WTC11 (cell line): ENCODE data around the gene SLC37A1.

ENCODE experiments used
- HMGA2 ChIP-seq: fragments of 250-450 bp; sonication (Bioruptor Pico); IDR thresholded peaks from 2 replicates; pipeline ENCODE4 v1.4.0; 2021; ENCODE audit warnings: mild to moderate bottlenecking, moderate library complexity
- SMAD4 ChIP-seq: sonication (generic); formaldehyde crosslinking; IDR thresholded peaks from 2 replicates; pipeline ENCODE4 v1.8.0; 2022; ENCODE audit warnings: mild to moderate bottlenecking, missing genetic modification reagents
- TP53 ChIP-seq: sonication (generic); formaldehyde crosslinking; IDR thresholded peaks from 2 replicates; pipeline ENCODE4 v1.8.1; 2023; ENCODE audit warnings: mild to moderate bottlenecking, missing genetic modification reagents
- ZNF121 ChIP-seq: sonication (generic); formaldehyde crosslinking; IDR thresholded peaks from 2 replicates; pipeline ENCODE4 v1.8.0; 2023; ENCODE audit warnings: missing genetic modification reagents
- ZNF138 ChIP-seq: sonication (generic); formaldehyde crosslinking; conservative IDR thresholded peaks from 2 replicates; pipeline ENCODE4 v1.8.1; 2022; ENCODE audit warnings: mild to moderate bottlenecking, moderate library complexity, missing genetic modification reagents
- TF ChIP-seq, protein P1 (sequence below): sonication (generic); formaldehyde crosslinking; IDR thresholded peaks from 2 replicates; pipeline ENCODE4 v1.8.0; 2022; ENCODE audit warnings: mild to moderate bottlenecking, missing genetic modification reagents
- TF ChIP-seq, protein P2 (sequence below): sonication (generic); formaldehyde crosslinking; IDR thresholded peaks from 2 replicates; pipeline ENCODE4 v1.8.1; 2023; ENCODE audit warnings: mild to moderate bottlenecking, missing genetic modification reagents
- TF ChIP-seq, protein P3 (sequence below): sonication (generic); formaldehyde crosslinking; IDR thresholded peaks from 2 replicates; pipeline ENCODE4 v1.8.0; 2023; ENCODE audit warnings: missing genetic modification reagents
- TF ChIP-seq, protein P4 (sequence below): sonication (generic); formaldehyde crosslinking; IDR thresholded peaks from 2 replicates; pipeline ENCODE4 v1.8.1; 2023; ENCODE audit warnings: mild to moderate bottlenecking, missing genetic modification reagents
- TF ChIP-seq, protein P5 (sequence below): sonication (generic); formaldehyde crosslinking; conservative IDR thresholded peaks from 2 replicates; pipeline ENCODE4 v1.8.1; 2022; ENCODE audit warnings: mild to moderate bottlenecking, missing genetic modification reagents
- TF ChIP-seq, protein P6 (sequence below): fragments of 200-600 bp; IDR thresholded peaks from 2 replicates; pipeline ENCODE4 v1.8.0; 2022; ENCODE audit warnings: antibody characterized with exemption
- TF ChIP-seq, protein P7 (sequence below): sonication (generic); formaldehyde crosslinking; IDR thresholded peaks from 2 replicates; pipeline ENCODE4 v1.8.0; 2022; ENCODE audit warnings: mild to moderate bottlenecking, missing genetic modification reagents

DNA sequence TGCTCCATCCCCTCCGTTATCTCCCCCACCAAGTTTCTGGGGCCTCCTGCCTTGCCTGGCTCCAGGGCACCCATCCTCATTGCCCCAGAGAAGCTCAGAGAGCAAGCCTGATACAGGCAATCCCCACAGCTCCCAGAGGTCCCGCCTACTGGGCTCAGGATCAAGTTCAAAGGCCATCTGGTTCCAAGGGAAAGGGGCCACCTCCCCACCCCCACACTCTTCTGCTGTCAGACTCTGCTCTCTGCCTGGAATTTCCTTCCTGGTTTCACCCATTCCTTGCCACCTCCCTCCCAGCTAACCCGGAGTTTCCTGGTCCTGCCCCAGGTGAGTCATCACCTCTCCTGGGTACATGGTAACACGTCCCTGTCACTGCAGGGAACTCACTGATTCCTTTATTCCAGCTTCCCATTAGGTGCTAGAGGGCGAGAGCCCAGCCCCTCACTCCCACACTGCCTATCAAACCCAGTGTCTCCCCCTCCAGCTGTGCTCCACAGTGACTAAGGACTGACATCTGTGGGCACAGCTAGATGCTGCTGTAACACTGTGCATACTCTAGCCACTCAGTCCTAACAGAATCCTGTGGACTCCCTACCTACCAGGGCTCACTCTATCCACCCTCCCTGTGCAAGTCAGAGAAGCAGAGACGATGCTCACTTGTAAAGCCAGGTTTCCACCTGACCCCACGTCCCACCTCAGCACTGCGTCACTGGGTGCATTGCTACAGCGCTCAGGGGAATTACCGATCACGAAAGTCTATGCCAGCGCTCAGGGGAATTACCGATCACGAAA is 39.4 kb upstream of the SLC37A1 start:
- TF ChIP-seq, protein P1, sequence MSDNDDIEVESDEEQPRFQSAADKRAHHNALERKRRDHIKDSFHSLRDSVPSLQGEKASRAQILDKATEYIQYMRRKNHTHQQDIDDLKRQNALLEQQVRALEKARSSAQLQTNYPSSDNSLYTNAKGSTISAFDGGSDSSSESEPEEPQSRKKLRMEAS: no peak
- TF ChIP-seq, protein P2, sequence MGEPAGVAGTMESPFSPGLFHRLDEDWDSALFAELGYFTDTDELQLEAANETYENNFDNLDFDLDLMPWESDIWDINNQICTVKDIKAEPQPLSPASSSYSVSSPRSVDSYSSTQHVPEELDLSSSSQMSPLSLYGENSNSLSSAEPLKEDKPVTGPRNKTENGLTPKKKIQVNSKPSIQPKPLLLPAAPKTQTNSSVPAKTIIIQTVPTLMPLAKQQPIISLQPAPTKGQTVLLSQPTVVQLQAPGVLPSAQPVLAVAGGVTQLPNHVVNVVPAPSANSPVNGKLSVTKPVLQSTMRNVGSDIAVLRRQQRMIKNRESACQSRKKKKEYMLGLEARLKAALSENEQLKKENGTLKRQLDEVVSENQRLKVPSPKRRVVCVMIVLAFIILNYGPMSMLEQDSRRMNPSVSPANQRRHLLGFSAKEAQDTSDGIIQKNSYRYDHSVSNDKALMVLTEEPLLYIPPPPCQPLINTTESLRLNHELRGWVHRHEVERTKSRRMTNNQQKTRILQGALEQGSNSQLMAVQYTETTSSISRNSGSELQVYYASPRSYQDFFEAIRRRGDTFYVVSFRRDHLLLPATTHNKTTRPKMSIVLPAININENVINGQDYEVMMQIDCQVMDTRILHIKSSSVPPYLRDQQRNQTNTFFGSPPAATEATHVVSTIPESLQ (CRISPR knock-in tag): no peak
- TF ChIP-seq, protein P3, sequence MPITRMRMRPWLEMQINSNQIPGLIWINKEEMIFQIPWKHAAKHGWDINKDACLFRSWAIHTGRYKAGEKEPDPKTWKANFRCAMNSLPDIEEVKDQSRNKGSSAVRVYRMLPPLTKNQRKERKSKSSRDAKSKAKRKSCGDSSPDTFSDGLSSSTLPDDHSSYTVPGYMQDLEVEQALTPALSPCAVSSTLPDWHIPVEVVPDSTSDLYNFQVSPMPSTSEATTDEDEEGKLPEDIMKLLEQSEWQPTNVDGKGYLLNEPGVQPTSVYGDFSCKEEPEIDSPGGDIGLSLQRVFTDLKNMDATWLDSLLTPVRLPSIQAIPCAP: no peak
- TF ChIP-seq ZNF138 (CRISPR knock-in tag) (no peak), HMGA2 (no peak), SMAD4 (CRISPR knock-in tag) (no peak), TP53 (CRISPR knock-in tag) (no peak), ZNF121 (CRISPR knock-in tag) (no peak)
- TF ChIP-seq, protein P4, sequence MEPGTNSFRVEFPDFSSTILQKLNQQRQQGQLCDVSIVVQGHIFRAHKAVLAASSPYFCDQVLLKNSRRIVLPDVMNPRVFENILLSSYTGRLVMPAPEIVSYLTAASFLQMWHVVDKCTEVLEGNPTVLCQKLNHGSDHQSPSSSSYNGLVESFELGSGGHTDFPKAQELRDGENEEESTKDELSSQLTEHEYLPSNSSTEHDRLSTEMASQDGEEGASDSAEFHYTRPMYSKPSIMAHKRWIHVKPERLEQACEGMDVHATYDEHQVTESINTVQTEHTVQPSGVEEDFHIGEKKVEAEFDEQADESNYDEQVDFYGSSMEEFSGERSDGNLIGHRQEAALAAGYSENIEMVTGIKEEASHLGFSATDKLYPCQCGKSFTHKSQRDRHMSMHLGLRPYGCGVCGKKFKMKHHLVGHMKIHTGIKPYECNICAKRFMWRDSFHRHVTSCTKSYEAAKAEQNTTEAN: no peak
- TF ChIP-seq, protein P5, sequence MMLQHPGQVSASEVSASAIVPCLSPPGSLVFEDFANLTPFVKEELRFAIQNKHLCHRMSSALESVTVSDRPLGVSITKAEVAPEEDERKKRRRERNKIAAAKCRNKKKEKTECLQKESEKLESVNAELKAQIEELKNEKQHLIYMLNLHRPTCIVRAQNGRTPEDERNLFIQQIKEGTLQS: no peak
- TF ChIP-seq, protein P6, sequence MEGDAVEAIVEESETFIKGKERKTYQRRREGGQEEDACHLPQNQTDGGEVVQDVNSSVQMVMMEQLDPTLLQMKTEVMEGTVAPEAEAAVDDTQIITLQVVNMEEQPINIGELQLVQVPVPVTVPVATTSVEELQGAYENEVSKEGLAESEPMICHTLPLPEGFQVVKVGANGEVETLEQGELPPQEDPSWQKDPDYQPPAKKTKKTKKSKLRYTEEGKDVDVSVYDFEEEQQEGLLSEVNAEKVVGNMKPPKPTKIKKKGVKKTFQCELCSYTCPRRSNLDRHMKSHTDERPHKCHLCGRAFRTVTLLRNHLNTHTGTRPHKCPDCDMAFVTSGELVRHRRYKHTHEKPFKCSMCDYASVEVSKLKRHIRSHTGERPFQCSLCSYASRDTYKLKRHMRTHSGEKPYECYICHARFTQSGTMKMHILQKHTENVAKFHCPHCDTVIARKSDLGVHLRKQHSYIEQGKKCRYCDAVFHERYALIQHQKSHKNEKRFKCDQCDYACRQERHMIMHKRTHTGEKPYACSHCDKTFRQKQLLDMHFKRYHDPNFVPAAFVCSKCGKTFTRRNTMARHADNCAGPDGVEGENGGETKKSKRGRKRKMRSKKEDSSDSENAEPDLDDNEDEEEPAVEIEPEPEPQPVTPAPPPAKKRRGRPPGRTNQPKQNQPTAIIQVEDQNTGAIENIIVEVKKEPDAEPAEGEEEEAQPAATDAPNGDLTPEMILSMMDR: no peak
- TF ChIP-seq, protein P7, sequence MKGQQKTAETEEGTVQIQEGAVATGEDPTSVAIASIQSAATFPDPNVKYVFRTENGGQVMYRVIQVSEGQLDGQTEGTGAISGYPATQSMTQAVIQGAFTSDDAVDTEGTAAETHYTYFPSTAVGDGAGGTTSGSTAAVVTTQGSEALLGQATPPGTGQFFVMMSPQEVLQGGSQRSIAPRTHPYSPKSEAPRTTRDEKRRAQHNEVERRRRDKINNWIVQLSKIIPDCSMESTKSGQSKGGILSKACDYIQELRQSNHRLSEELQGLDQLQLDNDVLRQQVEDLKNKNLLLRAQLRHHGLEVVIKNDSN (CRISPR knock-in tag): no peak
